ENCODE data around the gene ASTN2.

Gene ASTN2

DNA sequence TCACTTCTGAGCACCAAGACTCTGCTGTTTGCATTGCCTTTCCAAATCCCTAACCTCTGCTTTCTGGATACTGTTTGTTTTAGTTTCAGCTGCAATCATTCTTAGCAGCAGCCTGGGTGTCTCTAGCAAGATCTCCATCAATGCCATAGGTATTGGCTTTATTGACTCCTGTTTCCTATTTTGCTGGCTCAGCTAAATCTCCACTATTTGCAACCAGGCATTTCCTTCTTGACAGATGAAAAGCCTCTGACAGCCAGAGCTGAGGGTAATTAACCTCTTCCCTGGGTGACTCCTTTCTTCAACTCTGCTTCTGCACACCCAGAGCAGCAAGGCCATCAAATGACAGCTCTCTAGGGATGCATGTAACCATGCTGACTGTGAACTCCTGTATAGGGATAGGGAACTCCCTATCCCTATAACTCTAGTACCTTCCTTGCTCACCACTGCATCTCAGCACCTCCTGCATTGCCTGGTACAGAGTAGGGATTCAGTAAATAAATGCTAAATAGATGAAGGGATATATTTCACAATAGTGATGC lies 434.2 kb downstream of the ASTN2 start:
- no peak for DNase-seq

DNA sequence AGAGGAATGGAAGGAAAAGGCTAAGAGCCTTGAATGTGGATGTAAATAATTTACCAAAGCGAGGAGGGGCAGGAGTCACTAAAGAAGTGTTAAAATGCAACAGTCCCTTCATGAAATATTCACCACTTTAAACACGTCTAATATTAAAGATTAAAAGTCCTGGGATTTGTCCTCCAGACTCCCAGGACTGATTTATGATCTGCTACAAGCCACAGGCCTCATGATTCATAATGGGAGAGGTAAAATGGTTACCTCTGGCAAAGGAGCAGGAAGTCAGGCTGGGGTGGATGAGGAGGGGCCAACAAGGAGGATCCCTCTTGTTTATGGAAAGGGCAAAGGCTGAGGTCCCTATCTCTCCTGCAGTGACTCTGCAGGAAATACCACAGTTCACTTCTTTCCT lies 435.4 kb downstream of the ASTN2 start:
- DNase-seq: no peak

DNA sequence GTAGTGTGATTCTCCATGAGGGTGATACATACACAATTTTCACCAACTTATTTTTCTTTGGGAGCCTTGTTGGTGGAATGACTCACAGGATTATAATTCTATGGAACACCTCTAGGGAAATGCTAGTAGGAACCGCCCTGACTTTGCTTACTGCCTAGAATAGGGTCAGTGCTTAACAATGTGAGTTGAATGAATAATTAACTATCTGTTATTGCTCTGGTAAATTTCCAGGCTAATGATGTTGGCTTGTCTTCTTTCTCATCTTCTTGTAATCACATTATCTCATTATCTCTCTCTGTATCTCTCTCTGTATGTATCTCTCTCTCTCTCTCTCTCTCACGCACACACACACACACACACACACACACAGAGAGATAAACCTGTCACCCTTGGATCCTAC lies 436.7 kb downstream of the ASTN2 start:
- no peak for DNase-seq

DNA sequence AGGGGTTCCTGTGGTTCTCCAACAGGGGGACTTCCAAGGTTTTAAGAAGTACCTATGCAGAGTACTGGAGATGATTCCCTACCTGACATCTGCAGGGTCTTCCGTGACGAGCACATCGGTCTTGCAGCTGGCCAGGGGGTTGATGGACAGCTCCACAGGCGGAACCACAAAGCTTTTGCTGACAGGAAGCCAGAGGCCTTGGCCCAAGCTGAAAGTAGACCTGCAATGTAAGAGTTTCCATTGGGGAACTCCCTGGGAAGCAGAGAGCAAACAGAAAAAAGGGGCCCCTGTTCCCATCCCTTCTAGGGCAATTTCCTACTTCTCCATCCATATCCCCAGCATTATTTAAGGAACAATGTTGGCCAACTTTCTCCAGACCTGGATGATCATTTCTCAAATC lies 439.7 kb downstream of the ASTN2 start:
- DNase-seq: no peak

DNA sequence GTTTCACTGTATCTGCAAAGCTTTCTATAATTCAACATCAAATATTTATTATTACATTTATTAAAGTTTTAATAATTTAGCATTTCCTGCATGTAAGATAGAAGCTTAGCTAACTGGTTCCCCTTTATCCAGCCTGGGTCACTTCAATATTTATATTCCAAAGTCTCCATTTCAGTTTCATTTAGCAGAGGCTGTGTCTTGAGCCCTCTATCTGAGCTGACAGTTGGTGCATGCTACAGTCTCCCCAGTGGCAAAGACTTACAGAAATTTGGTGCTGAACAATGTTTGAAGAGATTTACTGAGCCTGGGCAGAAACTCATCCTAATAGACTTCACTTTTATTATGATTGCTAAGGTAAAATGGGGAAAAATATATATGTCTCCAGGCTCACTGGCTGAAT lies 448.7 kb downstream of the ASTN2 start:
- DNase-seq: no peak

DNA sequence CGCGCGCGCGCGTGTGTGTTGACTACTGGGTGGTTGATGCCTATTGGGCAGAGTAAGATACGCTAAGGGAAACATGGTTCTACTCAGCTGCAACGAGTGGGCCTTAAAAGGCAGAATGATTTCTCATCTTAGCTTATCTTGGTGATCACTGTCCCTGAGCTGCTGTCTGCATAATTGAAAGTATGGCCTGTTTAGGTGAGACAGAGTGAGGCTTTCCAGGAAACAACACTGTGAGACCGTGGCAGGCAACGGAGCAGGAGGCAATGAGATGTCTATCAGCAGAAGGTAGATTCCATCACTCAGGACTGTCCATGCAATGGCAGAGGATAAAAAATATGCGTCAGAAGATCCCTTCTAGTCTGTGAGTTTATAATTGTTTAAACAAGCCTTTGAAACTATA lies 450.6 kb downstream of the ASTN2 start:
- no peak for DNase-seq

DNA sequence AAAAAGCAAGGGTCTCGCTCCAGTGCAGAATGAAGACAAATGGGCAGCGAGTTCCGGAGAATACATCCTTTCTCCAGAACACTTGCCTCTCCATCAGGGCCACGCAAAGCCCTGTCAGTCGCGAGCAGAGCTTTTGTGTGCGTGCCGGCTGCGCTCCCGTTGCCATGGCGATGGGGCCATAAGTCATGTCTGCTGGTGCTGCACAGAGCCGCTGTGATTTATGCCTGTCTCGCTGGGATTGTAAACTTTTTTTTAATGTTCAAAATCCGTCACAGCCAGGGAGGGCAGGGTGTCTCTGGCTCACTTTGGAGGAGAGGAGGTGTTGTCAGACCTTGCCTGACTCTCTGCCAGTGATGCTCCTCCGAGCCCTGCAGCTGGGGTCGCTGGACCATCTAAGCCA lies 455.0 kb downstream of the ASTN2 start:
- peak in 40 of 56 donors; percentile 2 to 73 (median 22) for DNase-seq

DNA sequence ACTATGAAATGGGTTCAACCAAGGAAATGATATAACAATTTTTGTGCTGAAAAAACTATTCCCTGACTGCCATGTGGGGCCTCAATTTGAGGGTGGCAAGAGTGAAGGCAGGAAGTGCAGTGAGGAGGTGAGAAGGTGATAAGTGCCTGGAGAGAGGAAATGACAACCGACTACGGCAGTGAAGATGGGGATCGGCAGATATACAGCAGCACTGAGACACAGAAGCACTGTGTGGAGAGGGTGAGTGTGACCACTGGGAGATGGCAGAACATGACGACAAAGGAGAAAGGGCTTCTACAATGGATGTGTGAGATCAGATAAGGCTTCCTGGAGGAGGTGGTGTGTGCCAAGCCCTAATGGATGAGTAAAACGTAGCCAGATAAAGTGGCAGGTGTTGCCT lies 456.0 kb downstream of the ASTN2 start:
- DNase-seq: no peak

DNA sequence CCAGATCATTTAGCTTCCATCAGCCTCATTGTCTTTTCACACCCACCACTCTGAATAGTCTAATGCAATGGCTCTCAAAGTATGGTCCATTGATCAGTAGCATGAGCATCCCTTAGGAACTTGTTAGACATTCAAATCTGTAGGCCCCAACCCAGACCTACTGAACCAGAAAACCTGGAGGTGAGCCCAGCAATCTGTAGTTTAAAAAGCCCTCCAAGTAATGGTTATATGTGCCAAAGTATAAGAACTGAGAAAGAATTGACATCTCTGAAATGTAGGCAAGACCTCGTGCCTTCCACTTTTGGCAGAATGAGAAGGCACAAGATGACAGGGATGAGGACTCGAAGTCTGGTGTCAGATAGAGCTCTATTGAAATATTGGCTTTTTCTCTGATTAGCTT lies 460.1 kb downstream of the ASTN2 start:
- no peak for DNase-seq

DNA sequence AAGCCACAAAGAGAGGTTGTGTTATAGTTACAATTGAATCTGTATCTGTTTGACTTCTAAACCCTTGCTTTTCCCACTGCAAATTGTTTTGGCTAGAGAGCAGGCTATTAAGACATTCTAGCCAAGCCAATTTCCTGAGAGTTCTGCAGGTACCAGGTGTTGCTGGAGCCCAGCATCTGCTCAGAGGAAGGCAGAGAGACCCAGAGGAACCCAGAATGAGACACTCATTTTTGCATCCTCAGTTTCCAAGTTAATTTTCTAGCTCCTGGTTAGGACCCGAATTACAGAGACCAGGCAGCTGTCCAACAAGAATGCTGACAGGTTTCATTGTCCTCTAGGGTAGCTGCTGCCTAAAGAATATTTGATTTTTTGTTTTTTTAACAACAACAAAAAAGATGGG lies 461.6 kb downstream of the ASTN2 start:
- DNase-seq: no peak

DNA sequence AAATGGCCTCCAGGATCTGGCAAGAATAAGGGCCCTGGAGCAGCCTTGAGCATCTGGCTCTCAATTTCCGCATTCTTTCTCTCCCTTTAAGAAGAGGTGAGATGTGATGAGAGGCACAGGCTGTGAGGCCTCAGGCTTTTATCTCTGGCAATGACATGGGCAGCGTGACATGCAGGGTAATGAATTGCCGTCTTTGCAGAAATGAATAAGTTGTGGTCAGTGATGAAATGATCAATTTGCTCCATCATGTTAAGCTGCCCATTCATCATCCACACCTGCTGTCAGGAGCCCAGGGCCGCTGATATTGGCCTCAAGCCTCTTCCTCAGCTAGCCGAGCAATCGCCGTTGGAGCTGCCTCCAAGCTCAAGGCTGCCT lies 462.4 kb downstream of the ASTN2 start:
- no peak for DNase-seq

DNA sequence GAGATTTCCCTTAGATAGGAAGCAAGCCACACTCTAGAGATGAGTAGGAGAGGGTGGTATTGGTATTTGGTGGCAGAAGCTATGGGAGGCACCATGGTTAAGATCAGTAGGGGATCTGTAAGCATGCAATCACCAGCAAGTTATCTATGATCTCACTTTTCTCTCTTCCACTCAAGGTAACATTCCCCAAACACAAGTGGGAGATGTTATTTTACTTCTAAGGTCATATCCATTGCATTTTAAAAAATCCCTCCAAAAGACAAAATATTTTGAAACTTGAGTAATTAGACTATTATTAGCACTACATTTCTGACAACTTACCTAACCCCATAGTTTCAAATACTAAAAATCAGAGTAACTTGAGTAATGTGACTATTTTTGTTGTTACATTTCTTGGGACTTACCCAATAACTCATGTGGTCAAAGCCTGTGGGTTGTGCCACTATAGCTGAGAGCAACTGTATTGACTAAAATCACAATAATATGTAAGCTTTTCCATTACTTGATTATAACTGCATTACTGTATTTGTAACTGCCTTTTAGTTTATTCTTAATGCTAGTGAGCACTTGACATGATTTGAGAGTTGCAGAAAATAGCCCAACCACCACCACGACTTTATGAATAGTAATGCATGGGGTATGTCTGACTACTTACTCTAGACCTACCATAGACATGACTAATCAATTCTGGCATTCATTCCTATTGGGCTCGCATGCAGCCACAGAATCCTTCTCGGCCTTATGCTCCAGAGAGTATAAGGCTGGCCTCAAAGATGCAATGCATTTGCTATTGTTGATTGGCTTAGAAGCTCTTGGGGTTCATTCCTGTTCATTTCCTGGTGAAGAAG lies 463.0 kb downstream of the ASTN2 start:
- no peak for DNase-seq

DNA sequence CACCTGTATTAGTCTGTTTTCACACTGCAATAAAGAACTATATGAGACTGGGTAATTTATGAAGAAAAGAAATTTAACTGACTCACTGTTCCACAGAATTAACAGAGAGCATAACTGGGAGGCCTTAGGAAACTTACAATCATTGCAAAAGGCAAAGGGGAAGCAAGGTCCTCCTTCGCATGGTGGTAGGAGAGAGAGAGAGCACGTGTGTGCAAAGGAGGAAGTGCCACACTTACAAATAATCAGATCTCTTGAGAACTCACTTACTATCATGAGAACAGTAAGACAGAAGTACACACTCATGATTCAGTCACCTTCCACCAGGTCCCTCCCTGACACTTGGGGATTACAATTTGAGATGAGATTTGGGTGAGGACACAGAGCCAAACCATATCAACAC lies 469.0 kb downstream of the ASTN2 start:
- no peak for DNase-seq

DNA sequence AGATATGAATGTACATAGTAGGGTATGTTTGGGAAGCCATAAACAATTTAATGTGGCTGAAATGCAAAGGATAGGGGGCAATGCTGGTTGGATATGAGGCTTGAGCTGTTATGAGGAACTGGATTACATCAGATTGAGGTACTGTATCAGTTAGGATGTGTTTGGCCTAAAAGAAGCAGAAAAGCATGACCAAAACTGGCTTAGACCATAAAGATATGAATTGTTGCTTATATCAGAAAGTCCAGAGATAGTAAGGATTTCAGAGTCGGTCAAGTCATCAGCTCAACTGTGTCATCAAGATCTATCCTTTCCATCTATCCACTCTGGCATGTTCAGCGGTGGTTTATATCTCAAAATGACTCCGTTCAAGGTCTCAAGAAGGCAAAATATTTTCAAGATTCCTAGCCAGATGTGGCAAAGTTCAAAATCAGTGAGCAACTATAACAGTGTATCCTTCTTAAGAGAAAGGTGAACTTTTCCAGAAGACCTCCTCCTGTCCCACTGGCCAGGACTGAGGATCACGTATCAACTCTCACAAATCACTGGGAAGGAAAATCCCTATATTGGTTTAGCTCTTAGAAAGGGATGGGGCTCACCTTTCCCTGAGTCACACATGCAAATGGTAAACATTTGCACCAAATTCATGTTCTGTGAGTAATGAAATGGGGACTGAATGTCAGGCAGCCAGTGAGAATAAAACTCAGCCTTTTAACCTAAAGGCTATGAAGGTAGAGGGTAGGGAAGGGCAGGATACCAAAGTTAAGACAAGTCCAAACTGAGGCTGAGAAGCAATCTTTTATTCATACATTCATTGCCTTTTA lies 469.9 kb downstream of the ASTN2 start:
- DNase-seq: no peak

DNA sequence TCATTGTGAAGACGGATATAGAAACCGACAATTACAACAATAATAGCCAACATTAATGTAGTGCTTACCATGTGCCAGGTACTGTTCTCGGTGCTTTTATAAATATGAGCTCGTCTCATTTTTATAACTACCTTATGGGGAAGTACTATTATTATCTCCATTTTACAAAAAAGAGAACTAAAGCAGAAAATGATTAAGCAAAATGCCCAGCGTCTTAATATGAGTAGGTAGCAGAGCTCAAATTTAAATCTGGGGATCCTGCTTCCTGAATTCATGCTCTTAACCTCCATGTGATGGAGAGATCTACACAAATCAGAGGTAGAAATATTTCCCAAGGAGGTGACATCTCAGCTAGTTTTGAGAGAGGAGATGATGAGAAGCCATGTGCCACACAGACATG lies 470.9 kb downstream of the ASTN2 start:
- DNase-seq: no peak

DNA sequence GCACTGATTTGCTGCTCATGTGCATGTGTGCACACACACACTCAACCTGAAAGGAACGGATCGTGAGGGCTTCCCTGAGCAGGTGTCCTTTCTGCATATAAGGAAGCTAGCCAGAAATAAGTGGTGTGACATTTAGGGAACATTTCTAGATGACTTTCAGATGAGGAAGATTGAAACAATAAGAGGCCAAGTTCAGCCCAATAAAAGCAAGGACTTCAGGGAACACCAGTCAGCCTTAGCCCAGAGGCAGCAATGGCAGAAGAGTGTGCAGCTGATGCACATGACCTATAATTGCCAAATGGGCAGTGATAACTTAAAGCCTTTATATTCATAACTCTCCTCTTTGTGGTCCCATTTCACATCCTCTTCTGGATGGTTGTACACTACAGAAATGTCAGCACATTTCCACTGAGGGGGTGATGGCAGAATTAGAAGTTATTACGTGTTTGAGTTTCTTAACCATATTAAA lies 472.2 kb downstream of the ASTN2 start:
- DNase-seq: no peak

DNA sequence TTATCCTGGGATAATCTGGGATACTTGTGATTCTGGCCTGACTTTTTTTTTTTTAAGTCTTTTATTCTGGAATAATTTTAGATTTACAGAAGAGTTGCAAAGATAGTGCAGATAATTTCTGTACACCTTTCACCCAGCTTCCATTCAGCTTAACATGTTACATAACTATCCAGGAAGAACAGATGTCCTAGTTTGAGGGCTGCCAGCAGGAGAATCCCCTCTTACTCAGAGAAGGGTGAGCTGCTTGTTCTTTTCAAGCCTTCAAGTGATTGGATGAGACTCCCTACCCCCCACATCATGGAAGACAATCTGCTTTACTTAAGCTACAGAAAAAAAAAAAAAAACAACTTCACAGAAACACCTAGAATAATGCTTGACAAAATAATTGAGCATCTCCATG lies 473.6 kb downstream of the ASTN2 start:
- DNase-seq: no peak

DNA sequence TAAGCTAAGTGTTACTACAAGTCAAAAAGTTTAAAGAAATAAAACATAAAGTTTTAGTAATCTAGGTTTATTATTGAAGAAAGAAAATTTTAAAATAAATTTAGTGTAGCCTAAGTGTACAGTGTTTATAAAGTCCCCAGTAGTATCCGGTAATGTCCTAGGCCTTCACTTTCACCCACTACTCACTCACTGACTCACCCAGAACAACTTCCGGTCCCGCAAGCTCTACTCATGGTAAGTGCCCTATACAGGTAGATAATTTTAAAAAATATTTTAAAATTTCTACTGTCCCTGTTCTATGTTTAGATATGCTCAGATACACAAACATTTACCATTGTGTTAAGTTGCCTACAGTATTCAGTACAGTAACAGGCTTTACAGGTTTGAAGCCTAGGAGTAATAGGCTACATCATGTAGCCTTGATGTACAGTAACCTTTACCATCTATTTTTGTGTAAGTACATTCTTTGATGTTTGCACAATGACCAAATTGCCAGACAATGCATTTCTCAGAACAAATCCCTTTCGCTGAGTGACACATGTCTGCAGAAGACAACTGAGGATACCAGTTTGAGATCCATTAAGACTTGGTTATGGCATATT lies 474.1 kb downstream of the ASTN2 start:
- no peak for DNase-seq

DNA sequence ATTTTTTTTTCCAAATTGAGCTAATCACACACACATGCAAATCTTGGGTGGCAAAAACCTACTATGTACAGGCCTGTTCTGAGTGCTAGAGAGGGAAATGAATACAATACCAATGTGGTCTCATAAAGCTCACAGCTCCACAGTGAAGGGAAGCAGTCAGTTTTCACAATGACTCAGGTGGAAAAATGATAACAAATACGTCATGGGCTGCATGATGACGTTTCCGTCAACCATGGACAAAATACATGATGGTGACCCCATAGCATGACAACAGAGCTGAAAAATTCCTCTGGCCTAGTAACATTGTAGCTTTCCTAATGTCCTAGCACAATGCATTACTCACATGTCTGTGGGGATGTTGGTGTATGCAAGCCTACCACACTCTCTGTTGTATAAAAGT lies 475.2 kb downstream of the ASTN2 start:
- no peak for DNase-seq

DNA sequence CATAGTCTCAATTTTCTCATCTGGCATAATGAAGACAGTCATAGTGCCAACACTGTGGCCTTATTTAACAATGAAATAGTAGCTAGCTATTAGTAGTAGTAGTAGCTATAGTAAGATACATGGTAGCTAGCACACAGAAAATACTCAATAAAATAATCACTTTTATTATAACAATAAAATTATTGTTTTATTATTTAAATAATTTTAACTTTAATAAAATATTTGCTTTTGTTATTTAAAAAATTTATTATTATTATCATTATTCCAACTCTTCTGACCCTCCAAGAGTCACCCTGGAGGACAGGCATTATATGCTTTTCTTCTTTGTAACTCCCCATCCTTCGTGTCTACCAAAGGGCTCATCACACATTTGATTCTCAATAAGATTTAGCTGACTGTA lies 475.7 kb downstream of the ASTN2 start:
- DNase-seq: no peak

DNA sequence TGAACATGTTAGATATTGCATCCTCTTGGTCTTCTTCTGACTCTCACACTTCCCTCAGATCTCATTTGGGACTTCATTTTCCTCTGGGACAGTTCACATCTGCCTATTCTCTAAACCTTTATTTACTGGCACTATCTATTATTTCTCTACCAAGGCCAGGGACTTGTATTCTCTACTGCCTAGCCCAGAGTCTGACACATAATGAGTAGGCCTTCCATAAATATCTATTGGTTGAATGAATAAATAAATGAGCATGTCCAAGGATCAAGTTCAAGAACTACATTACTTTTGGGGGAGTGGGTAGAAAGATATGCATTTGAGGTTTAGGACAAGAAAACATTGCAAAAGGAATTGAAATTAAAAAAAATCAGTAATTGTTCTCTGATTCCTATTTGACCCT lies 477.5 kb downstream of the ASTN2 start:
- no peak for DNase-seq
